Loucy (cell line): ENCODE results near the gene NAALADL2.

Source experiments
- H2AFZ ChIP-seq: fragments of 200-600 bp; sonication (generic); 2 replicates; pipeline ENCODE4 v1.6.0; 2016; ENCODE audit warnings: antibody characterized with exemption, mild to moderate bottlenecking, low read length, moderate library complexity
- H3F3A ChIP-seq: fragments of 200-600 bp; 2 replicates; pipeline ENCODE4 v1.6.0; 2016; ENCODE audit warnings: antibody characterized with exemption, low read depth, mild to moderate bottlenecking
- H3K27me3 ChIP-seq: fragments of 200-600 bp; sonication (generic); 2 replicates; pipeline ENCODE4 v1.6.1; 2014; ENCODE audit warnings: low read length, mild to moderate bottlenecking; ENCODE audit not compliant: insufficient read depth, poor library complexity, severe bottlenecking
- H3K36me3 ChIP-seq: fragments of 200-600 bp; sonication (generic); 2 replicates; pipeline ENCODE4 v1.6.1; 2016; ENCODE audit warnings: low read length; ENCODE audit not compliant: insufficient read depth
- H3K4me1 ChIP-seq: fragments of 200-600 bp; sonication (generic); 2 replicates; pipeline ENCODE4 v1.5.1; 2014; ENCODE audit warnings: low read length, mild to moderate bottlenecking; ENCODE audit not compliant: insufficient read depth, poor library complexity, severe bottlenecking
- H3K4me2 ChIP-seq: fragments of 200-600 bp; sonication (generic); 2 replicates; pipeline ENCODE4 v1.6.0; 2014; ENCODE audit warnings: antibody characterized with exemption, low read length, low read depth, mild to moderate bottlenecking; ENCODE audit not compliant: poor library complexity, severe bottlenecking
- H3K4me3 ChIP-seq: fragments of 200-600 bp; sonication (generic); 2 replicates; pipeline ENCODE4 v1.5.1; 2014; ENCODE audit warnings: low read length, mild to moderate bottlenecking, mixed read lengths; ENCODE audit not compliant: poor library complexity, severe bottlenecking
- H3K79me2 ChIP-seq: fragments of 200-600 bp; sonication (generic); 2 replicates; pipeline ENCODE4 v1.6.1; 2014; ENCODE audit warnings: low read length; ENCODE audit not compliant: insufficient read depth
- H3K9ac ChIP-seq: fragments of 200-600 bp; sonication (generic); 2 replicates; pipeline ENCODE4 v1.6.0; 2014; ENCODE audit warnings: mild to moderate bottlenecking, low read depth, low read length, moderate library complexity; ENCODE audit not compliant: poor library complexity, severe bottlenecking
- H3K9me2 ChIP-seq: fragments of 200-600 bp; sonication (generic); replicated peaks from 2 replicates; pipeline ENCODE4 v1.6.1; 2016; ENCODE audit warnings: low read depth, low read length, mixed read lengths
- H3K9me3 ChIP-seq: fragments of 200-600 bp; sonication (generic); 2 replicates; pipeline ENCODE4 v1.6.1; 2014; ENCODE audit warnings: mild to moderate bottlenecking, antibody characterized with exemption, low read length, low read depth; ENCODE audit not compliant: insufficient read depth
- H4K20me1 ChIP-seq: fragments of 200-600 bp; sonication (generic); 2 replicates; pipeline ENCODE4 v1.6.0; 2014; ENCODE audit warnings: antibody characterized with exemption, low read length, mild to moderate bottlenecking; ENCODE audit not compliant: insufficient read depth, poor library complexity, severe bottlenecking
- EZH2phosphoT487 ChIP-seq: fragments of 200-600 bp; IDR thresholded peaks from 2 replicates; pipeline ENCODE4 v1.6.1; 2018; ENCODE audit warnings: antibody characterized with exemption, mild to moderate bottlenecking, moderate library complexity, borderline replicate concordance
- TF ChIP-seq, protein P1 (sequence below): fragments of 200-600 bp; sonication (generic); conservative IDR thresholded peaks from 2 replicates; pipeline ENCODE4 v1.5.1; 2014; ENCODE audit warnings: mild to moderate bottlenecking, antibody characterized with exemption, low read length

The NAALADL2 gene

DNA sequence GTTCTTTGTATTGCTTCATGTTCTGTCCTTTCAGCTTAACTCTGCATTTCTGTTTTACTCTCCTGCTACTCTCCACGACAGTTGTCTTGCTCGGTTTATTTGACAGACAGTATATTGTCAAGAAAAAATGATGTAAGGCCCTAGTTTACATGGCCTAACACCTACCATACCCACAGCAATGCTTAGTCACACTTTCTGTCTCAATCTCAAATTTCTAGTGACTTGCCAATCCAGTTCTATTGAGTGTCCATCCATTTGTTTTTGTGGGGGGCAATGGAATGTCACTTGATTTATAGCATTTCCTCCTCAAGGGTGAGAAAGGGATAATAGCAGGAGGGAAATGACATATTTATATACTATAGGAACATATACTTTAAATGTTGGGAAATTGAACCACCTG is 676.2 kb downstream of the NAALADL2 start:
- H3K9ac ChIP-seq: no peak overlapping the region
- no peak overlapping the region for H3K4me3 ChIP-seq
- no peak overlapping the region for H3K4me2 ChIP-seq
- no peaks in the 10 kb centered on the region for H3F3A ChIP-seq
- H3K4me1 ChIP-seq: no peaks in the 10 kb centered on the region
- no peaks in the 10 kb centered on the region for H3K36me3 ChIP-seq
- no peaks in the 10 kb centered on the region for H3K27me3 ChIP-seq
- H2AFZ ChIP-seq: no peak overlapping the region
- no peaks in the 10 kb centered on the region for H4K20me1 ChIP-seq
- H3K9me2 ChIP-seq: no peaks in the 10 kb centered on the region
- TF ChIP-seq EZH2phosphoT487: no peak
- TF ChIP-seq, protein P1, sequence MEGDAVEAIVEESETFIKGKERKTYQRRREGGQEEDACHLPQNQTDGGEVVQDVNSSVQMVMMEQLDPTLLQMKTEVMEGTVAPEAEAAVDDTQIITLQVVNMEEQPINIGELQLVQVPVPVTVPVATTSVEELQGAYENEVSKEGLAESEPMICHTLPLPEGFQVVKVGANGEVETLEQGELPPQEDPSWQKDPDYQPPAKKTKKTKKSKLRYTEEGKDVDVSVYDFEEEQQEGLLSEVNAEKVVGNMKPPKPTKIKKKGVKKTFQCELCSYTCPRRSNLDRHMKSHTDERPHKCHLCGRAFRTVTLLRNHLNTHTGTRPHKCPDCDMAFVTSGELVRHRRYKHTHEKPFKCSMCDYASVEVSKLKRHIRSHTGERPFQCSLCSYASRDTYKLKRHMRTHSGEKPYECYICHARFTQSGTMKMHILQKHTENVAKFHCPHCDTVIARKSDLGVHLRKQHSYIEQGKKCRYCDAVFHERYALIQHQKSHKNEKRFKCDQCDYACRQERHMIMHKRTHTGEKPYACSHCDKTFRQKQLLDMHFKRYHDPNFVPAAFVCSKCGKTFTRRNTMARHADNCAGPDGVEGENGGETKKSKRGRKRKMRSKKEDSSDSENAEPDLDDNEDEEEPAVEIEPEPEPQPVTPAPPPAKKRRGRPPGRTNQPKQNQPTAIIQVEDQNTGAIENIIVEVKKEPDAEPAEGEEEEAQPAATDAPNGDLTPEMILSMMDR: no peak
- no peaks in the 10 kb centered on the region for H3K9me3 ChIP-seq
- no peaks in the 10 kb centered on the region for H3K79me2 ChIP-seq

DNA sequence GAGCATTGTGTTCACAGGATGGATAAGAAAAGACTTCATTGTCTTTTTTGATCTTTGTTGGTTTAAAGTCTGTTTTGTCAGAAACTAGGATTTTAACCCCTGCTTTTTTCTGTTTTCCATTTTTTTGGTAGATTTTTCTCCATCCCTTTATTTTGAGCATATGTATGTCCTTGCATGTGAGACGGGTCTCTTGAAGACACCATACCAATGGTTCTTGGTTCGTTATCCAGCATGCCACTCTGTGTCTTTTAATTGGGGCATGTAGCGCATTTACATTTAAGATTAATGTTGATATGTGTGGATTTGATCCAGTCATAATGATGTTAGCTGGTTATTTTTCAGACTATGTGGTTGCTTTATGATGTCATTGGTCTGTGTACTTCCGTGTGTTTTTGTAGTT is 687.0 kb downstream of the NAALADL2 start:
- Histone ChIP-seq H3K79me2 (no peaks in the 10 kb centered on the region), H3K4me3 (no peak overlapping the region), H3K9me2 (no peaks in the 10 kb centered on the region), H3K4me2 (no peak overlapping the region), H4K20me1 (no peaks in the 10 kb centered on the region), H3K4me1 (no peaks in the 10 kb centered on the region), H3K36me3 (no peaks in the 10 kb centered on the region), H3F3A (no peaks in the 10 kb centered on the region), H2AFZ (no peak overlapping the region), H3K27me3 (no peaks in the 10 kb centered on the region), H3K9ac (no peak overlapping the region), H3K9me3 (no peaks in the 10 kb centered on the region)
- TF ChIP-seq, protein P1: no peak
- TF ChIP-seq EZH2phosphoT487: no peak

DNA sequence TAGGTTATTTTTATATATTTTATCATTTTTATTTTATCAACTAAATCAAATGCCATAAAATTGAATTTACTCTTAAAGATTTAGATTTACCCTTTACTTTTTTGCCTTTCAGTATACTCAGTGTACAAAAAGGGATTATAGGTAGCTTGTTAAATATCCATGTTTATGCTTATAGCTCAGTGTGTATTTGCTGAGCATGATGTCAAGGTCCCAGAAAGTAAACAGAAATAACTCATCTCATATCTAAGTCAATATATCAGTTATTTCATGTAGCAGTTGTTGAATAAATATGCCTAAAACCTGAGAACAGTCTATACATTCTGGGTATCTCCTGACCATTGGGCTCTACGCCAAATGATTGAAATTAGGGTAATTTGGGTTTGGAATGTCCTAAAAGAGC is 693.8 kb downstream of the NAALADL2 start:
- TF ChIP-seq EZH2phosphoT487: no peak
- Histone ChIP-seq H4K20me1 (no peaks in the 10 kb centered on the region), H2AFZ (no peak overlapping the region), H3K36me3 (no peaks in the 10 kb centered on the region), H3K4me1 (no peaks in the 10 kb centered on the region), H3K4me3 (no peak overlapping the region), H3K9me3 (no peaks in the 10 kb centered on the region), H3K27me3 (no peaks in the 10 kb centered on the region), H3K79me2 (no peaks in the 10 kb centered on the region), H3K4me2 (no peak overlapping the region), H3K9me2 (no peaks in the 10 kb centered on the region), H3K9ac (no peak overlapping the region), H3F3A (no peaks in the 10 kb centered on the region)

DNA sequence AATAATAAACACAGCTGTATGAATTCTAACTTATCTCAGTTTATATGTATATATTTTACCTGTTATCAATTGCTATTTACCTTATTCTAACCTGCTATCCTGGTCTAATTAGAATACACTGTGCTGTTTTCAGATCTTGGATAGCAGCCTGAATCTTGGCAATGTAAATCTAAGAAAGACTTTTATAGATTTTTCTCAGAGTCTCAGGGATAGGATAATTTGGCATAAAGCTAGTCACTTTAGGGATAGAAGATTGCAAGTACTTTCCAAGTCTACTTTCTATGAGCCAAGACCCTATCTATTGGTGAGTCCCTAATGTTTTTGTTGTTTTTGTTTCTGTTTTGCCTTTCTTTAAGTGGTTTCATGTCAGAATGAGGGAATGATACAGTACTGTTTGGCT is 695.7 kb downstream of the NAALADL2 start:
- no peak overlapping the region for H3K9ac ChIP-seq
- H3K36me3 ChIP-seq: no peaks in the 10 kb centered on the region
- TF ChIP-seq EZH2phosphoT487: no peak
- TF ChIP-seq, protein P1: no peak
- H3K4me3 ChIP-seq: no peak overlapping the region
- no peaks in the 10 kb centered on the region for H3K27me3 ChIP-seq
- no peaks in the 10 kb centered on the region for H4K20me1 ChIP-seq
- H3K4me1 ChIP-seq: no peaks in the 10 kb centered on the region
- H3K9me2 ChIP-seq: no peaks in the 10 kb centered on the region
- H3K9me3 ChIP-seq: no peaks in the 10 kb centered on the region
- H2AFZ ChIP-seq: no peak overlapping the region
- no peaks in the 10 kb centered on the region for H3K79me2 ChIP-seq
- H3F3A ChIP-seq: no peaks in the 10 kb centered on the region
- H3K4me2 ChIP-seq: no peak overlapping the region
